Muscle of leg (tissue), 11 donors: ENCODE data around the gene MYO9A. TPM values are rescaled to one million over a fixed set of nuclear protein-coding genes. Genes with fewer than 3 reads are reported as not detected.

Experiments
- DNase-seq: peaks from one replicate; pipeline ENCODE4 v3.0.0; 2013
- H3K27ac ChIP-seq: one replicate; pipeline ENCODE4 v1.5.1; 2013; ENCODE audit warnings: mild to moderate bottlenecking, low read length, control low read depth
- H3K27me3 ChIP-seq: one replicate; pipeline ENCODE4 v1.6.1; 2013; ENCODE audit warnings: low read length; ENCODE audit not compliant: control insufficient read depth, insufficient read depth
- H3K36me3 ChIP-seq: one replicate; pipeline ENCODE4 v1.6.1; 2013; ENCODE audit warnings: low read length; ENCODE audit not compliant: control insufficient read depth, insufficient read depth
- H3K4me1 ChIP-seq: one replicate; pipeline ENCODE4 v1.6.1; 2013; ENCODE audit warnings: low read length; ENCODE audit not compliant: control insufficient read depth, insufficient read depth
- H3K4me3 ChIP-seq: one replicate; pipeline ENCODE4 v1.5.1; 2013; ENCODE audit warnings: low read length, control low read depth
- H3K9me3 ChIP-seq: replicated peaks from 2 replicates; pipeline ENCODE4 v1.6.1; 2013; ENCODE audit warnings: low read depth, low read length; ENCODE audit not compliant: control insufficient read depth
- WGBS: methylation state at CpG from one replicate; pipeline ENCODE4 v1.1.5; 2013; ENCODE audit warnings: missing lambda C conversion rate; ENCODE audit not compliant: insufficient coverage; 5-methylcytosine and 5-hydroxymethylcytosine counted together
- polyA plus RNA-seq, 8 donors: library from polyadenylated mRNA; unstranded; fragments of 120-200 nt; gene quantifications; one replicate each; pipeline versions ENCODE4 v1.2.1 to v1.2.3, GENCODE V29; 2013; ENCODE audit warnings: inconsistent platforms in 1 of 8, low replicate concordance in 1 of 8; ENCODE audit not compliant: insufficient read length in 8 of 8, insufficient read depth in 1 of 8
- total RNA-seq: library from RNA; stranded (reverse); fragments of 120-200 nt; gene quantifications from one replicate; pipeline ENCODE4 v1.2.4, GENCODE V29; 2013

The MYO9A gene
- total and polyA plus RNA-seq, 9 donors = 18.6 to 63.8 (median 28.1) TPM

GRCh38 chr15:72155635-72156616 is 38.0 kb upstream of the MYO9A start:
- H3K4me1 ChIP-seq = peaks cover 23% of the 10 kb centered on the region
- peak; percentile 95 for DNase-seq
- H3K4me3 ChIP-seq = peak overlapping the region; percentile 58
- 2% methylated on average over 9 of the region's 19 CpGs for WGBS
- H3K36me3 ChIP-seq = no peaks in the 10 kb centered on the region
- H3K27ac ChIP-seq = peak overlapping the region; percentile 76
- H3K9me3 ChIP-seq = no peaks in the 10 kb centered on the region
- peaks cover 2% of the 10 kb centered on the region for H3K27me3 ChIP-seq

GRCh38 chr15:72155003-72155621 is 37.2 kb upstream of the MYO9A start:
- Histone ChIP-seq H3K9me3 (no peaks in the 10 kb centered on the region), H3K36me3 (no peaks in the 10 kb centered on the region), H3K27me3 (peaks cover 2% of the 10 kb centered on the region), H3K4me1 (peaks cover 18% of the 10 kb centered on the region), H3K4me3 (peak overlapping the region; percentile 58), H3K27ac (peak overlapping the region; percentile 76)
- 39% methylated on average over 10 of the region's 14 CpGs for WGBS
- peak; percentile 78 for DNase-seq

GRCh38 chr15:72154316-72154715 is 36.4 kb upstream of the MYO9A start:
- no peaks in the 10 kb centered on the region for H3K9me3 ChIP-seq
- no peaks in the 10 kb centered on the region for H3K36me3 ChIP-seq
- WGBS = 90% methylated on average over 6 of the region's 7 CpGs
- peaks cover 2% of the 10 kb centered on the region for H3K27me3 ChIP-seq
- H3K4me3 ChIP-seq = no peak overlapping the region
- no peak for DNase-seq
- no peak overlapping the region for H3K27ac ChIP-seq
- peaks cover 18% of the 10 kb centered on the region for H3K4me1 ChIP-seq

- H3K4me3 ChIP-seq = no peak overlapping the region
- peaks cover 18% of the 10 kb centered on the region for H3K4me1 ChIP-seq
- no peak overlapping the region for H3K27ac ChIP-seq
- H3K9me3 ChIP-seq = no peaks in the 10 kb centered on the region
- H3K27me3 ChIP-seq = peaks cover 2% of the 10 kb centered on the region
- 83% methylated on average over 3 of the region's 5 CpGs for WGBS
- DNase-seq = no peak
- H3K36me3 ChIP-seq = no peaks in the 10 kb centered on the region
Measured at GRCh38 chr15:72153269-72154000, 35.5 kb upstream of the MYO9A start.

- no peak for DNase-seq
- Histone ChIP-seq H3K27ac (no peak overlapping the region), H3K4me1 (no peaks in the 10 kb centered on the region), H3K9me3 (no peaks in the 10 kb centered on the region), H3K27me3 (no peaks in the 10 kb centered on the region), H3K36me3 (no peaks in the 10 kb centered on the region), H3K4me3 (no peak overlapping the region)
- WGBS = no CpG with 5 or more reads among the region's 2 CpGs
Measured at GRCh38 chr15:72147418-72147817, 29.5 kb upstream of the MYO9A start.

- DNase-seq = no peak
- no peaks in the 10 kb centered on the region for H3K27me3 ChIP-seq
- no peak overlapping the region for H3K27ac ChIP-seq
- H3K4me3 ChIP-seq = no peak overlapping the region
- H3K4me1 ChIP-seq = no peaks in the 10 kb centered on the region
- no peaks in the 10 kb centered on the region for H3K36me3 ChIP-seq
- no peaks in the 10 kb centered on the region for H3K9me3 ChIP-seq
Measured at GRCh38 chr15:72146934-72147333, 29.0 kb upstream of the MYO9A start.

GRCh38 chr15:72146221-72146620 is 28.3 kb upstream of the MYO9A start:
- no peaks in the 10 kb centered on the region for H3K9me3 ChIP-seq
- 91% methylated on average over 3 of the region's 3 CpGs for WGBS
- no peak for DNase-seq
- H3K27ac ChIP-seq = no peak overlapping the region
- no peaks in the 10 kb centered on the region for H3K4me1 ChIP-seq
- H3K4me3 ChIP-seq = no peak overlapping the region
- no peaks in the 10 kb centered on the region for H3K27me3 ChIP-seq
- H3K36me3 ChIP-seq = no peaks in the 10 kb centered on the region

GRCh38 chr15:72141171-72142084 is 23.5 kb upstream of the MYO9A start:
- Histone ChIP-seq H3K27me3 (no peaks in the 10 kb centered on the region), H3K9me3 (no peaks in the 10 kb centered on the region), H3K4me3 (no peak overlapping the region), H3K36me3 (no peaks in the 10 kb centered on the region), H3K27ac (no peak overlapping the region), H3K4me1 (peaks cover 3% of the 10 kb centered on the region)
- no peak for DNase-seq
- WGBS = 43% methylated on average over 1 of the region's 4 CpGs

GRCh38 chr15:72140088-72140487 is 22.1 kb upstream of the MYO9A start:
- DNase-seq = no peak
- no peaks in the 10 kb centered on the region for H3K27me3 ChIP-seq
- WGBS = no CpG with 5 or more reads among the region's 3 CpGs
- H3K36me3 ChIP-seq = no peaks in the 10 kb centered on the region
- no peak overlapping the region for H3K27ac ChIP-seq
- peaks cover 3% of the 10 kb centered on the region for H3K4me1 ChIP-seq
- H3K9me3 ChIP-seq = no peaks in the 10 kb centered on the region
- H3K4me3 ChIP-seq = no peak overlapping the region
